Measurements from ENCODE around the gene BRINP3. TPM values are rescaled to one million over a fixed set of nuclear protein-coding genes. Genes with fewer than 3 reads are reported as not detected.

The BRINP3 gene
- total RNA-seq, 1 donor from 2014 or later: not detected

GRCh38 chr1:190452272-190452848, 25.3 kb downstream of the BRINP3 start:
- intact Hi-C loops (cut with micrococcal nuclease): no loop called here

- intact Hi-C loops (cut with micrococcal nuclease): no loop called here
Observed at GRCh38 chr1:190444464-190444863, 33.2 kb downstream of the BRINP3 start.

DNA sequence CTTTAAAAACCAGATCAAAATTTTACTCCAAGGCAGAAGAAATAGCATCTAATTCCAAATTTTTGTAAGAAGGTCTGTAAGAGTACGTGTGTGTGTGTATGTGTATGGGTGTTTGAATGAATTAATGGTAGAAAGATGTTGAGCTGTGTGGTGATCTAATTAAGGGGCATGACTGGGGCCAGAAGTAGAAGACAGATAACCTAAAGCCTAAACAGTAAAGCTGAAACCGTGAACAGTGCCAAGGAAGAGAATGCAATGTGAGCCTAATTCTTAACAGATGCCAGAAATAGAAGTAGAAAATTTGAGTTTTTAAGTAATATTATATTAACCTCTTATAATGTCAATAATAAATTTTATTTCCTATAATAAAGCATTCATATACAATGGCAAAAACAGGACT, 38.2 kb downstream of the BRINP3 start:
- intact Hi-C loops (cut with micrococcal nuclease): no loop called here

DNA sequence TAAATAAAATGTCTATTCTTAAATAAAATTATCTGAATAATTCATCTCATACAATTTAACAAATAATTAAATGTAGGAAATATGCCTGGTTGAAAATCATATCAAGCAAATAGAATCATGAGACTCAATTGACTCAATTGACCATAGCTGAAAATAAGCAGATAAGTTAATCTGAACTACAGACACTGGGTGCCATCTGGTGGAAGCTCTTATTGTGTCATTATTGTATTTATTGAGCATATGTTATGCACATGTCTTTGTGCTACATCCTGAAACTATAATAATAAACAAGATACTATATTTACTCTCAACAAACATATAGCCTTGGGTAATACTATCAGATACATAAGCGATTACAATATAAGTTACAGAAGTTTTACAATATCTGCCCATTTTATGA, 41.0 kb downstream of the BRINP3 start:
- intact Hi-C loops (cut with micrococcal nuclease): no loop called here

- intact Hi-C loops (cut with micrococcal nuclease): no loop called here
Observed at GRCh38 chr1:190429932-190430331, 47.7 kb downstream of the BRINP3 start.

DNA sequence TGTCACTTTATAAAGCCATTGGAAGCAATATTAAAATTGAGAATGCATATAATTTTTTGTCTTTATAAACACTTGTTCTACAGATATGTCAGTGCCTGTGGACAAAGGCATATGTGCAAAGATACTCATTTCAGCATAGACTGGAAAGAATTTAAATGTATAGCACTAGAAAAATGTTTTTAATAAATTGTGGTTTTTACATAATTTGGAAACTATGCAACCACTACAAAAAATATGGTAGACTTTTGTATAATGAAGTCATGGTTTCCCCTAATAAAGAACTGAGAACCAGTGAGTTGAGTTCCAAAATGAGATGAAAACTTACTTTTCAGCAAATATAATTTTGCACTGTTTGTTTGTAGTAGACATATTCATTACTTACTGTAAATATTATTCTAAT, 48.5 kb downstream of the BRINP3 start:
- intact Hi-C loops (cut with micrococcal nuclease): no loop called here

GRCh38 chr1:190416239-190416638, 61.4 kb downstream of the BRINP3 start:
- intact Hi-C loops (cut with micrococcal nuclease): no loop called here

GRCh38 chr1:190413142-190413541, 64.5 kb downstream of the BRINP3 start:
- intact Hi-C loops (cut with micrococcal nuclease): no loop called here

DNA sequence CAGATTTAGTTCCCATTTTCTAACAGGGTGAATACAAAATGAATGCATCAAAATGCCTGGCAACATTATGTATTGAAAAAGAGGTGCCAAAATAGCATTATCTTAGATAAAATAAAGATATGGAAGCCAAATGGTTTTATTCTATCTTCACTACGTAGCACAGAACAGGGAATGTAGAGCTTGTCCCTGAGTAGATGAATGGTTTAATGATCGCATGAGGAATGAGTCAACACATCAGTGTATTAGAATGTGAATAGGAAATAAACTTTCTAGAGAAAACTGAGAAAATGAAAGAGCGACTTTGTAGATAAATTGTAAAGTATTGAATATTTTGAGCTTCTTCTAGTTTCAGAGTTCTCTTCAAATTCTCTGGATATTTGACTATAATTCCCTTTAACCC, 74.3 kb downstream of the BRINP3 start:
- intact Hi-C loops (cut with micrococcal nuclease): no loop called here

GRCh38 chr1:190399233-190399632, 78.4 kb downstream of the BRINP3 start:
- intact Hi-C loops (cut with micrococcal nuclease): no loop called here

DNA sequence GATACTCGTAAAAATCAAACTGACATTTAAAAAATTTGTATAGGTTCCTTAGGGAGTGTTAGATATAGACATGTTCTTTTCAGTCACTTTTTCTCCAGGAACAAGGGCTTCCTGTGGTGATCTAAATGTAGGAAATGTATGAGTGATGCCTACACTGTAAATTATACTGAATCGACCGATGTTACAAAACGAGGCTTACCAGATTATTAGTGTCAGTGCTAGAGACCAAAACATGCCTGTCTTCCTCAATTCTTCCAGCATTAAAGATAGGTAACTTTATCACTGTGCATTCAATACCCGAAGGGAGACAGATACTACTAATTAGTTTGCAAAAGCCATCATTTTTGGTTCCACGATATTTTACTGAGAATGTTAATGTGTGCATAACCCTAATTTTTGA, 86.1 kb downstream of the BRINP3 start:
- intact Hi-C loops (cut with micrococcal nuclease): no loop called here

- intact Hi-C loops (cut with micrococcal nuclease): no loop called here
Observed at GRCh38 chr1:190377991-190378390, 99.7 kb downstream of the BRINP3 start.

- intact Hi-C loops (cut with micrococcal nuclease): no loop called here
Observed at GRCh38 chr1:190377294-190377693, 100.4 kb downstream of the BRINP3 start.

- intact Hi-C loops (cut with micrococcal nuclease): no loop called here
Observed at GRCh38 chr1:190376044-190376443, 101.6 kb downstream of the BRINP3 start.

DNA sequence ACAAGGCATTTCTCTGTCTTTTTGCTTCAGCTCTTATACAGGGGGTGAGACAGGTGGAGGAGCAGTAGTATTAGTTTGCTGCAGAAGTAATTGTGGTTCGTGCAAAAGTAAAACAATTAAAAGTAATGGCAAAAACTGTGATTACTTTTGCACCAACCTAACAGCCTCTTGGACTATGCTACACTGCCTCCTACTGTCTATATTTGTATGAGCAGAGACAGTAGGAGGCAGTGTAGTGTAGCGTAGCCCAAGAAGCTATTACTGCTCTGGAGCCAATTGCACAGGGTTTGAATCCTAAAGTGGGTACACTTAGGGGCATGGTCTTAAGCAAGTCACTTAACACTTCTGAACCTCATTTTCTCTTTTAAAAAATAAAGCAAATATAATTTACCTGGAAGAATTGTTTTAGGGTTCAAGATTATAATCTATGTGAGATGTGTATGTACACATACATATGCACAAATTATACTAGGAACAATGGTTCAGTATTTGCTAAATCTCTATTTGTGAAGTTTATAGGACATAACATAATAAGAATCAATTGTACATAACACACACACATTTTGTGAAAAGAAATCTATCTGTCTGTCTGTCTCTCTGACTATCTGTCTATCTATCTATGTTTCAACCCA, 103.8 kb downstream of the BRINP3 start:
- intact Hi-C loops (cut with micrococcal nuclease): no loop called here

DNA sequence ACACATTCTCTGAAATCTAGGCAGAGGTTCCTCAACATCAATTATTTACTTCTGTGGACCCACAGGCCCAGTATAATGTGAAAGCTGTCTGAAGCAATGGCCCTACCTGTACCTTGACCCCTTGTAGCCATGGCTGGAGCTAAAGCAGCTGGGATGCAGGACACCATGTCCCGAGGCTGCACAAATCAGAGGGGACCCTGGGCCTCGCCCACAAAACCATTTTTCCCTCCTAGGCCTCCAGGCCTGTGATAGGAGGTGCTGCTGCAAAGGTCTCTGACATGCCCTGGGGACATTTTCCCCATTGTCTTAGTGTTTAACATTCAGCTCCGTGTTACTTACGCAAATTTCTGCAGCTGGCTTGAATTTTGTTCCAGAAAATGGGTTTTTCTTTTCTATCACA, 110.5 kb downstream of the BRINP3 start:
- intact Hi-C loops (cut with micrococcal nuclease): no loop called here

DNA sequence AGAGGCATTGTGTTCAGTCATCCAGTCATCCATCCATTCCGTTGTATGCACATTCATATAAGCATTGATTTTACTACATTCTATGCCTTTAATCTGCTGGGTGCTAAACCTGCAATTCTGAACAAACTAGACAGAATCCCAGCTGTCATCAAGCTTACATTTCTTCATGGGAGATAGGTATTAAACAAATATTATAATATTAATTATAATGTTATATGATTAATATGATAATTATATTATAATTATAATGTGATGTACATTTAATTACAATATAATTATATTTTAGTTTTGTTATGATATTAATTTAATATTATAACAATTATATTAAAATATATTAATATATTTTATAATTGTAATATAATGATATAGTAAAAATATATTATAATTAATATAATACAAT, 112.4 kb downstream of the BRINP3 start:
- intact Hi-C loops (cut with micrococcal nuclease): no loop called here

DNA sequence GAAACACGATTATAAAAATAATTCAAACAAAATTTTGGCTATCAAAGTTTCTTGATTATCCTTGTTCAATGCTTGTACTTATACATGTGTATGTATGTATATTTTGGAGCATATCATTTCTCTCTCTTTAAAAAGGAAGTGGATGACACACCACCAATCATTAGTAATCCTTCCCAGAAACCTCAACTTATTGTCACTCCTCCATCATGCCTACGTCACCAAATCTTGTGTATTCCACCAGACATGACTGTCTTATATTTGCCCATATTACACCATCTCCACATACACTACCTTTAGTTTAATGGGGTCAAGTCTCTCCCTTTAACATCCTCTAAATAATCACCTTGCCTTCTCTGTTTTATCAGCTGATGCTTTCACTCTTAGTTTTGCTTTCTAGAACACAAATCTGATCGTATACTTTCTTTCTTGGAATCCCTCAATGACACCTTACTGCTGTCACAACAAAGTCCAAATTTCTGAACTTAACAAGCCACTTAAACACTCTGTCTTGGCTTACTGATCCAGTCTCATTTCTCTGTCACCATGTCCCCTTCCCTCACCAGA, 124.0 kb downstream of the BRINP3 start:
- intact Hi-C loops (cut with micrococcal nuclease): no loop called here

GRCh38 chr1:190344454-190344853, 133.2 kb downstream of the BRINP3 start:
- intact Hi-C loops (cut with micrococcal nuclease): no loop called here

- intact Hi-C loops (cut with micrococcal nuclease): no loop called here
Observed at GRCh38 chr1:190338829-190339228, 138.8 kb downstream of the BRINP3 start.

- intact Hi-C loops (cut with micrococcal nuclease): no loop called here
Observed at GRCh38 chr1:190328871-190329270, 148.8 kb downstream of the BRINP3 start.

- intact Hi-C loops (cut with micrococcal nuclease): no loop called here
Observed at GRCh38 chr1:190328361-190328760, 149.3 kb downstream of the BRINP3 start.

DNA sequence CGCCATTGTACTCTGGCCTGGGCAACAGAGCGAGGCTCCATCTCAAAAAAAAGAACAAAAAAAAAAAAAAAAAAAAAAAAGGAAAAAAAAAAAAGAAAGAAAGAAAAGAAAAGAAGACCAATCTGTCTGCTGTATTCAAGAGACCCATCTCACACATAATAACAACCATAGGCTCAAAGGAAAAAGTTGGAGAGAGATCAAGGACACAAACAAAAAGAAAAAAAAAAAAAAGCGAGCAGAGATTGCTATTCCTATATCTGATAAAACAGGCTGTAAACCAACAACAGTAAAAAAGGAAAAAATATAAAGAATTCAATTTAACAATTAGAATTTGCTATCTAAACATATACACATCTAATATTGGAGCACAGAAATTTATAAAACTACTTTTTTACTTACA, 150.4 kb downstream of the BRINP3 start:
- intact Hi-C loops (cut with micrococcal nuclease): no loop called here
